Measurements from ENCODE around the gene WWC2.

The WWC2 gene

DNA sequence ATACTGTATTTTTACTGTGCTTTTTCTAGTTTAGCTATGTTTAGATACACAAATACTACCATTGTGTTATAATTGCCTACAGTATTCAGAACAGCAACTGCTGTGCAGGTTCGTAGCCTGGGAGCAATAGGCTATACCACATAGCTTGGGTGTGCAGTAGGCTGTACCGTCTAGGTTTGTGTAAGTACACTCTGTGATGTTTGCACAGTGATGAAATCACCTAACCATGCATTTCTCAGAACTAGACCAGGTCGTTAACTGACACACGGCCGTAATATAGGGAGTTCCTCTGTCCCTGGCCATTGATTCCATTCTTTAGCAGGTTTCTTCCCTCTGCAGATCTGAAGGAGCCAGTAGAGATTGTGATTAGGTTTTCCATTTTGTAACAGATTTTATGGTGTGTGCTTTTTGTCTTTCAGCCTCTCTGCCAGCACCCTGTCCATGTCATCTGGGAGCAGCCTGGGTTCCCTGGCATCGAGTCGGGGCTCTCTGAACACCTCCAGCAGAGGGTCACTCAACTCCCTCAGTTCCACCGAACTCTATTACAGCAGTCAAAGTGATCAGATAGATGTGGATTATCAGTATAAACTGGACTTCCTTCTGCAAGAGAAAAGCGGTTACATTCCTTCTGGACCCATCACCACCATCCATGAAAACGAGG lies 161.6 kb downstream of the WWC2 start:
- TF ChIP-seq, protein P1, sequence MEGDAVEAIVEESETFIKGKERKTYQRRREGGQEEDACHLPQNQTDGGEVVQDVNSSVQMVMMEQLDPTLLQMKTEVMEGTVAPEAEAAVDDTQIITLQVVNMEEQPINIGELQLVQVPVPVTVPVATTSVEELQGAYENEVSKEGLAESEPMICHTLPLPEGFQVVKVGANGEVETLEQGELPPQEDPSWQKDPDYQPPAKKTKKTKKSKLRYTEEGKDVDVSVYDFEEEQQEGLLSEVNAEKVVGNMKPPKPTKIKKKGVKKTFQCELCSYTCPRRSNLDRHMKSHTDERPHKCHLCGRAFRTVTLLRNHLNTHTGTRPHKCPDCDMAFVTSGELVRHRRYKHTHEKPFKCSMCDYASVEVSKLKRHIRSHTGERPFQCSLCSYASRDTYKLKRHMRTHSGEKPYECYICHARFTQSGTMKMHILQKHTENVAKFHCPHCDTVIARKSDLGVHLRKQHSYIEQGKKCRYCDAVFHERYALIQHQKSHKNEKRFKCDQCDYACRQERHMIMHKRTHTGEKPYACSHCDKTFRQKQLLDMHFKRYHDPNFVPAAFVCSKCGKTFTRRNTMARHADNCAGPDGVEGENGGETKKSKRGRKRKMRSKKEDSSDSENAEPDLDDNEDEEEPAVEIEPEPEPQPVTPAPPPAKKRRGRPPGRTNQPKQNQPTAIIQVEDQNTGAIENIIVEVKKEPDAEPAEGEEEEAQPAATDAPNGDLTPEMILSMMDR (IDR thresholded peaks at IDR 0.05) = no peak
- H3K36me3 ChIP-seq (ENCODE audit: control insufficient read depth, insufficient read depth, low read length) = no peaks in the 10 kb centered on the region
- no peaks in the 10 kb centered on the region for H3K27me3 ChIP-seq (ENCODE audit: control insufficient read depth, insufficient read depth, low read length)
- no peak overlapping the region for H3K27ac ChIP-seq
- H3K4me1 ChIP-seq = peaks cover 4% of the 10 kb centered on the region
- H3K4me3 ChIP-seq (ENCODE audit: low read depth, low read length) = no peak overlapping the region
- no peaks in the 10 kb centered on the region for H3K79me2 ChIP-seq
- H3K9me3 ChIP-seq (ENCODE audit: control insufficient read depth, low read length) = no peaks in the 10 kb centered on the region
- H3K4me2 ChIP-seq (ENCODE audit: low read length) = no peak overlapping the region
- no peak overlapping the region for H3K9ac ChIP-seq
- no peak overlapping the region for H2AFZ ChIP-seq

DNA sequence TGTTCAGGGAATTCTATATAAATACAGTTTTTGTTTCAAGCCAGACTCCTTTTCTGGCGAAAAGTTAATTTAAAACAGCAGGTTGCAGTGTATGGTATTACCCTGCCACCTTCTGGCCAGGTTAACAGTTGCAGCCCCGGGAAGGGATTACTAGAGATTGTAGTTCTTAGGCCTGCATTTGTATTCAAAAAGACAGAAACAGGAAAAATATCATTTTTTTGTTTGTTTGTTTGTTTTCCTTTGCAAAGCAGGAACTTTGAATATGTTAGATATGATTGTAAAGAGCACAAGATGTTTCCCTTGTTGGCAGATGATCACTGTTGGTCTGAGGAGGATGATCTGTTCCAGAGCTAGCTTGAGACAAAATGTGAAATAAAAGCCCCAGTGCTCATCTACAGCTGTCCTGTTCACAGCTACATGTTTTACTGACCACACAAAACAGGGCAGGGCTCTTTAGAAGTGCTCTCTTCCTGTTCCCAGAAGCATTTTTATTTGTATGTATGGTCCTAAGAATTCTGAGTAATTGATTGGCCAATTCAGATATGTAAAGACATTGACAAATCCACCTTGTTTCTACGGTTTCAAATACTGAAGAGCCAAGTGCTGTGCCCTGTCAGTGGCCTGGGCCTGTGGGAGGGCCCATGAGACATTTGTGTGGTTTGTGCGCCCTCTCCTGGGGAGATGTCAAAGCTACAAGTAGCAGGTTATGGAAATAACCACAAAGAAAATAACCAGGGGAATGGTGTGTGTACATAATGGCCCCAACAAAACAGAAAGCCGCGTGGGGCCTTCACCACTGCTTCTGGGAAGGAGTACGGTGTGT lies 163.1 kb downstream of the WWC2 start:
- Histone ChIP-seq H3K9ac (no peak overlapping the region), H3K79me2 (no peaks in the 10 kb centered on the region), H3K9me3 (ENCODE audit: control insufficient read depth, low read length) (no peaks in the 10 kb centered on the region), H3K4me3 (ENCODE audit: low read depth, low read length) (no peak overlapping the region), H3K27me3 (ENCODE audit: control insufficient read depth, insufficient read depth, low read length) (no peaks in the 10 kb centered on the region), H2AFZ (peak overlapping the region; percentile 71), H3K36me3 (ENCODE audit: control insufficient read depth, insufficient read depth, low read length) (no peaks in the 10 kb centered on the region), H3K4me2 (ENCODE audit: low read length) (no peak overlapping the region), H3K27ac (peak overlapping the region; percentile 73), H3K4me1 (peaks cover 4% of the 10 kb centered on the region)
- TF ChIP-seq, protein P1 (IDR thresholded peaks at IDR 0.05) = peak; percentile 68

GRCh38 chr4:183262776-183263100 lies 163.7 kb downstream of the WWC2 start:
- Histone ChIP-seq H3K27ac (peak overlapping the region; percentile 73), H3K79me2 (no peaks in the 10 kb centered on the region), H3K9ac (no peak overlapping the region), H3K36me3 (ENCODE audit: control insufficient read depth, insufficient read depth, low read length) (no peaks in the 10 kb centered on the region), H3K9me3 (ENCODE audit: control insufficient read depth, low read length) (no peaks in the 10 kb centered on the region), H3K4me1 (peaks cover 4% of the 10 kb centered on the region), H3K4me3 (ENCODE audit: low read depth, low read length) (no peak overlapping the region), H3K27me3 (ENCODE audit: control insufficient read depth, insufficient read depth, low read length) (no peaks in the 10 kb centered on the region), H2AFZ (no peak overlapping the region), H3K4me2 (ENCODE audit: low read length) (no peak overlapping the region)
- TF ChIP-seq, protein P1 (IDR thresholded peaks at IDR 0.05) = no peak

DNA sequence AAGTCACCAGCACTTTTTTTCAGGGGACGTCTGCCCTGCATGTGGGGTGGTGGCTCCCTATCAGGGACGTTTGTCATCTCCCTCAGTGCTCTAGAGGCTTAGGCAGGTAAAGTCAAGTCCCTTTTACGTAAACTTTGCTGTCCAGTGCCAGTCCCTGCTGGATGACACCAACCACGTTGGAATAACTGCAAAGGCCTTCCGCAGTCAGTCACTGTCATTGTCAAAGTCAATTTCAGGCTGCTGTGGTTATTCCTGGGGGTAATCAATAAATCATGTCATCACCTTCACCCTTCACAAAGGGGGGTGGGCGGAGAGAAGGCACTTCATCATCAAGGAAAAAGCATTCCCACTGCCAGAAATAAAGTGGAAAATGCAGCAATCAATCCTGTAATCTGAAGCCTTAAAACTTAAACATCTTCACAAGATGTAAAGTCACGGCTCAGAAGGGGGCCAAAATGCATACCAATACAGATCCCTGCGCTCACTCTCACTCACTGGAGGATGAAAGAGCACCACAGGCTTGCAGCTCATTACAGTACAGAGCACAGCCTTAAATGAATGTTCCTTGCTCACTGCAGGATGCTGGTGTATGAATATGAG lies 164.8 kb downstream of the WWC2 start:
- Histone ChIP-seq H3K9me3 (ENCODE audit: control insufficient read depth, low read length) (no peaks in the 10 kb centered on the region), H3K27me3 (ENCODE audit: control insufficient read depth, insufficient read depth, low read length) (no peaks in the 10 kb centered on the region), H3K4me2 (ENCODE audit: low read length) (no peak overlapping the region), H3K79me2 (no peaks in the 10 kb centered on the region), H3K27ac (no peak overlapping the region), H3K4me1 (peaks cover 4% of the 10 kb centered on the region), H3K9ac (no peak overlapping the region), H2AFZ (no peak overlapping the region), H3K36me3 (ENCODE audit: control insufficient read depth, insufficient read depth, low read length) (no peaks in the 10 kb centered on the region), H3K4me3 (ENCODE audit: low read depth, low read length) (no peak overlapping the region)
- TF ChIP-seq, protein P1 (IDR thresholded peaks at IDR 0.05) = no peak

Measured in parathyroid adenoma (tissue), 2 donors.